Fibroblast of mammary gland (primary cell): Measurements from ENCODE around the gene ULK4.

Experiments used
- DNase-seq: peaks from one replicate; pipeline ENCODE4 v3.0.0-alpha.2; 2010; ENCODE audit warnings: low read depth
- H3K4me3 ChIP-seq: 2 replicates; pipeline ENCODE4 v1.5.1; 2011; ENCODE audit warnings: low read depth, mild to moderate bottlenecking, low read length, moderate library complexity; ENCODE audit not compliant: control insufficient read depth
- TF ChIP-seq, protein P1 (sequence below): conservative IDR thresholded peaks from 2 replicates; pipeline ENCODE4 v1.5.1; 2011; ENCODE audit warnings: low read depth, low read length, inconsistent platforms; ENCODE audit not compliant: control insufficient read depth, insufficient read depth

Gene ULK4

DNA sequence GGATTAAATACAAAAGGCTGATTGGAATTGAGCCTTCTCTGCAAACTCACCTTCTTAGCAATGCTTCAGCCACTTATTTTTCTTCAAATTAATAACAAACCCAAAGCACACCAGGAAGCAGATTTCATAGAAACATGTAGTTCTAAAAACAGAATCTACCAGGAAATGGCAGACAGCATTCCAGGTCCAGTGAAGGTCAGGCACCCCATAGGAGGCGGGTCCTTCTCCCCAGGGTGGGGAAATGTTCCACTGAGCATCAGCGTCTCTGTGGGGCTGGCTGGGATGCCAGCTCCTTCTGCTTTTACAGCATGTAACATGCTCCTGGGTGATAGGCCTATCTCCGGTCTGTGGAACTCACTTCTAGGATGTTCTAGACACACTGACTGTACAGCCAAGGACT, 713.4 kb downstream of the ULK4 start:
- TF ChIP-seq, protein P1, sequence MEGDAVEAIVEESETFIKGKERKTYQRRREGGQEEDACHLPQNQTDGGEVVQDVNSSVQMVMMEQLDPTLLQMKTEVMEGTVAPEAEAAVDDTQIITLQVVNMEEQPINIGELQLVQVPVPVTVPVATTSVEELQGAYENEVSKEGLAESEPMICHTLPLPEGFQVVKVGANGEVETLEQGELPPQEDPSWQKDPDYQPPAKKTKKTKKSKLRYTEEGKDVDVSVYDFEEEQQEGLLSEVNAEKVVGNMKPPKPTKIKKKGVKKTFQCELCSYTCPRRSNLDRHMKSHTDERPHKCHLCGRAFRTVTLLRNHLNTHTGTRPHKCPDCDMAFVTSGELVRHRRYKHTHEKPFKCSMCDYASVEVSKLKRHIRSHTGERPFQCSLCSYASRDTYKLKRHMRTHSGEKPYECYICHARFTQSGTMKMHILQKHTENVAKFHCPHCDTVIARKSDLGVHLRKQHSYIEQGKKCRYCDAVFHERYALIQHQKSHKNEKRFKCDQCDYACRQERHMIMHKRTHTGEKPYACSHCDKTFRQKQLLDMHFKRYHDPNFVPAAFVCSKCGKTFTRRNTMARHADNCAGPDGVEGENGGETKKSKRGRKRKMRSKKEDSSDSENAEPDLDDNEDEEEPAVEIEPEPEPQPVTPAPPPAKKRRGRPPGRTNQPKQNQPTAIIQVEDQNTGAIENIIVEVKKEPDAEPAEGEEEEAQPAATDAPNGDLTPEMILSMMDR: no peak
- DNase-seq: no peak

GRCh38 chr3:41247055-41248004, 714.6 kb downstream of the ULK4 start:
- no peak for DNase-seq
- no peak overlapping the region for H3K4me3 ChIP-seq
- TF ChIP-seq, protein P1: no peak

More for the DNA sequence above, 713.4 kb downstream of the ULK4 start:
- no peak overlapping the region for H3K4me3 ChIP-seq

DNA sequence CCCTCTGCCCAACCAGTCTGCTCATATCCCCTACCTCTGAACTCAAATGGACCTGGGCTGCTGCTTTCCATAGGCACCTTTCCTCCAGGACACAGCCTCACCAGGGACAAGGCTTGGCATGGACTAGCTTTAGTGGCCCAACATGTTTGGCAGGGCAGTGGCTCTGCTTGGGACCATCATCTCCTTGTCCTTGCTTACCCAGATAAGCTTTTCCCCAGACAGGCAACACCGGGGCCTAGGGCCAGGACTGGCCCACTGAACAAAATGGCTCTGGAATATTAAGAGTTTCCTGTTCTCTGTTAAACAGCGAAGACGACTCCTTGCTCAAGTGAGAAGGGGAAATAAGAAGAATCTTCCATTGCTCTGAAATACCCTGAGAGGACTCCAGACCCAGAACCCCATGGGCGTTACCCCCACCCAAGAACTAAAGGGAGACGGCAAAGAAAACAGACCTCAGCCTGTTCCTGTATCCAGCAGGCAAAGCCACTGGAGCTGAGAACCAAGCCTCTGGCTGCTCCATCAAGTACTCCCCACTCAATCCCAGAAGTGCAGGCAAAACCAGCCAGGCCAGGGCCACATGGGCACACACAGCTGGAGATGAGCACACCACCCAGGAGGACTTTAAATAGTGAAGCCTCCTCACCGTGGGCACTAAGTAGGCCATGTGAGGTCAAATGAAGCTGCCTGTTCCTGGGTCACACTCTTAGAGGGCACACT, 717.1 kb downstream of the ULK4 start:
- no peak for DNase-seq
- TF ChIP-seq, protein P1: no peak
- H3K4me3 ChIP-seq: no peak overlapping the region

DNA sequence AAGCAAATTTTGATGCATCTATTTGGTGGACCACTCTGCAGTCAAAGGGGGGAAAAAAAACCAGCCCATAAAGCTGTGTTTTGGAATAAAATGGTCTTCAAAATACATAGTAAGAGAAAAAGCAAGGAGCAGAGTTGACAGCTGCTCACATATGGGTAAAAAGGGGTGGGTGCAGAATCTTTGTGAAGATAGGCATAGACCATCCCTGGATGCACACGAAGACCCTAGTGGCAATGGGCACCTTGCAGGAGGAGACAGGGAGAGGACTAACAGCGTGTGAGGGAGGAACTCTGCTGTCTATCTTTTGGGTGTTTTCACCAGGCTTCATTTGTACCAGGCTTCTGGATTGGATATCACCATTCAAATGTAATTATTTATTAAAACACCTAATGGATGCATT, 718.7 kb downstream of the ULK4 start:
- H3K4me3 ChIP-seq: no peak overlapping the region
- DNase-seq: no peak
- TF ChIP-seq, protein P1: no peak

GRCh38 chr3:41241800-41242571, 719.9 kb downstream of the ULK4 start:
- no peak overlapping the region for H3K4me3 ChIP-seq
- no peak for DNase-seq
- TF ChIP-seq, protein P1: no peak

GRCh38 chr3:41241161-41241560, 720.7 kb downstream of the ULK4 start:
- TF ChIP-seq, protein P1: no peak
- DNase-seq: no peak
- no peak overlapping the region for H3K4me3 ChIP-seq
